ENCODE results near the gene RGS6.

RGS6 gene

DNA sequence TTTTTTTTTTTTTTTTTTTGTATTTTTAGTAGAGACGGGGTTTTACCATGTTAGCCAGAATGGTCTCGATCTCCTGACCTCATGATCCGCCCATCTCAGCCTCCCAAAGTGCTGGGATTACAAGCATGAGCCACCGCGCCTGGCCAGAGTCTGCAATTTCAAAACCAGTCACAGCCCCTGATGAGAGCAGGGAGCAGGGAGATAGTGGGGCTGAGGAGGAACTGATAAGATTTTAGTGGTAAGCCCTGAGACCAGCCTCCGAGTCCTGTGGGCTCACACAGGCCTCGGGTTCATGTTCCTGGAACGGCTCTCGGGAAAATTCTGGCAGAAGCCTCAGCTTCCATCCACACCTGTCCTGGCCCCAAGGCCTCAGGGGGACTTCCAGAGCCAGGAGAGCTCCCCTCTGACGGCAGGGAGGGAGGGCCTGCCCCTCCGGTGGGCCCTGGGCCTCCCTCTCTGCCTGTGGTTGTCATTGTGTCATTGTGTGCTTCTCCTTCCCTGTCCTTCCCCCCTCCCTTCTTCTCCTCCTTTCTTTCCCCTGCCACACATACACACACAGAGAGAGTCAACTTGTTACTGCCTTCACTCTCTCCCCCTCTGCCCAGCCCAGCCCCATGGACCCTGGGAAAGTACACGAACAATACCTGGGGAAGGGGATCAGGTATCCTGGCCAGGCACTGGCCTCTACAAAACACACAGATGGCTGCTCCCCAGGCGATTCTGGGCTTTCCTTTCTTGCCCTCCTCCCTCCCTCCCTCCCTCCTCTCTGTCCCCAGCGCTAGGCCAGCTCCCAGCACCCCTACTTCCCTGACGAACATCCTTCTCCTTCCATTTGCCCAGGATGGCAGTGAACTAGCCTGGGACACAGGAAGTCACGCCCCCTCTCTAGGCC lies 667.6 kb downstream of the RGS6 start:
- FAIRE-seq, result no peak

GRCh38 chr14:72600551-72601330 lies 668.5 kb downstream of the RGS6 start:
- FAIRE-seq, result no peak

DNA sequence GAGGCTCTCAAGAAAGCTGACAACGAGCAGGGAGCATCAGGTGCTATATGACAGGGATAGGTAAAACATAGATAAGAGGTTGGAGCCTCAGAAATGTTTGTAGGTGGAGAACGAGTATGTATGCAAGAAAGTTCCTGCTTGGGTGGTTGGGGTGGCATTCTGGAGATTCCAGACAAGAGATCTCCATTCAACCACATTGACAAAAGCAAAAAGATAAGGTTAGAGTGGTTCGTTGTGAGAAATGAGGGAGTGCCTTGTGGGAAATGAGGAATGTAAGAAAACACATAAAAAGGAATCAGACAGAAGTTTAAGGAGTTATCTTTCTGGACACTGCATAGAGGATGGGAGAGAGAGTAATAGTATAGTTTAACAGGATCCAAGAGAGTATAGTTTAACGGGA lies 671.4 kb downstream of the RGS6 start:
- no peak for FAIRE-seq

GRCh38 chr14:72604133-72604532 lies 671.9 kb downstream of the RGS6 start:
- FAIRE-seq, result no peak

DNA sequence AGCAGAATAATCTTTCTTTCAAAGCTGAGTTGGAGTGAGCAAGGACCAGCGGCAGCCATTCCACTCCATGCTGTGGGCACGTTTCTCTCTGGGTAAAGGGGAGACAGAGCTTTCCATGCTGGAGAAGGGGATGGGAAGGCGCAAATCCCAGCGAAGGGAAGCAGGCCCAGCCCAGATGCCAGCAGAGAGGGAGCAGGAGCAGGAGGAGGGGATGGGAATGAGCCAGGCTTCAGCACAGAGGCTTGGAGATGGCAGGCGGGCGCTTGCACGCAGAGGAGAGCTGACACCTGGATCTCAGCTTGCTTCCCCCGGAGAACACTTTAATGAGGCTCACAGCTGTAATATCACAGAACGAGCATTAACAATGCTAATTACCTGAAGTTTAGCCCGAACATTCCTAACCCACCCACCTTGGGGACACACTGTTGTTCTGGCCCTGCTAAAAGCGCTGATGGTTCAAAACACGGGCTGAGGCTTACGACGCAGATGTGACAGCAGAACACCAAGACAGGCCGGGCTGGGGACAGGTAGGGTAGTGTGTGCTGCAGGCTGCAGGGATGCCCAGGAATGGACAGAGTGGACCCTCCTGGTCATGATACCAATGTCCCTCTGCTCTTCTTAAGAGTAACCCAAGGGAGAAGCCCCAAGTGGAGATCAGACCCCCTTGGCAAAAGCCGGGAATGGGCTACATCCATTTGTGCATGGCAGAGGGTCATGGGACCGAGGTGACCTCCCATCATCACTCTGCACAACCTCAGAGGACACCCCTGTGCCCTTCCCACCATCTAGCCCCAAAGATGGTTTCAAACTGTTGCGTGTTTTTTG lies 673.1 kb downstream of the RGS6 start:
- no peak for FAIRE-seq

GRCh38 chr14:72605921-72606220 lies 673.6 kb downstream of the RGS6 start:
- no peak for FAIRE-seq

DNA sequence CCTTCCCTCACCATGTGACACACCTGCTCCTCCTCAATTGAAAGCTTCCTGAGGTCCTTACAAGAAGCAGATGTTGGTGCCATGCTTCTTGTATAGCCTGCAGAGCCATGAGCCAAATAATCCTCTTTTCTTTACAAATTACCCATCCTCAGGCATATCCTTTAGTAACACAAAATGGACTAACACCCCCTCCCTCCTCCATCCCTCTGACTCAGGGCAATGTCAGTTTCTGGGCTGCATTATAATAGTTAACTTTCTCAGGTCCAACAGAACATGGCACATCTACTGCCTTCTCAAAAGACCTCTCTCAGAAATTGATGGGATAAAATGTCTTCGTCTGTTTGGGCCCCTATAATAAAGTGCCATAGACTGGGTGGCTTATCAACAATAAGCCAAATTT lies 674.6 kb downstream of the RGS6 start:
- FAIRE-seq, result no peak

GRCh38 chr14:72607386-72608130 lies 675.3 kb downstream of the RGS6 start:
- no peak for FAIRE-seq

GRCh38 chr14:72608391-72609204 lies 676.4 kb downstream of the RGS6 start:
- no peak for FAIRE-seq

- no peak for FAIRE-seq
Observed at GRCh38 chr14:72609205-72609916, 677.1 kb downstream of the RGS6 start.

DNA sequence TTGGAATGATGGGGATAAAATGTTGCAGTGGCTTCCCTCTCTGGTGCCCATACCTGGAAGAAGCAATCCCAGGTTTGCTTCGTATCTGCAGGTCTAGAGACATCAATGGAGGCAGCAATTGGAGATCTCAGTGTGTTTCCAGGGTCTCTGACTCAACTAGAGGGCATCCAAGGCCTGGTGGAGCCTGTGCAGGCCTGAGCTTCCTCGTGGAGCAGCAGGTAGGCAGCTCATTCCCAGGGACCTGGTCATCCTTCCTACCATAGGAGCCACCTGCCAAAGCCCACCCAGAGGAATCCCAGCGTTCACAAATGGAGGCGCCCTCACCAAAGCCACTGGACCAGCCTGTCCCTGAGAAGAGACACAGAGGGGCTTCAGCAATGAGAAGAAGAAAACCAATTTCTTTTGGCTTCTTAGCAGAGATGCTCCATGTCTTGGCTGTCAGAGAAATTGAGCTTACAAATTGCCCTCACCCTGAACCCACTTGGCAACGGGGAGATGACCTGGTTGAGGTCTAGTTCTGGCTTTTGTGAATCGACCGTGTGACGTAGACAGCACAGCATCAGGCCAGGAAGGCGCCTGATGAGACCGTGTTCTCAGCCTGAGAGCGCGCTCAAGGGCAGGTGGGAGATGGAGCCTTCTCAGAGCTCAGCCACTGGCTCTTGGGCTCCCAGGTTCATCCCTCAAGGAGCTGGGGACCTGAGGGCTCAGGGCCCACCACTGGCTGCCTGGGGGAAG lies 678.0 kb downstream of the RGS6 start:
- no peak for FAIRE-seq

GRCh38 chr14:72610831-72611200 lies 678.6 kb downstream of the RGS6 start:
- FAIRE-seq, result no peak

DNA sequence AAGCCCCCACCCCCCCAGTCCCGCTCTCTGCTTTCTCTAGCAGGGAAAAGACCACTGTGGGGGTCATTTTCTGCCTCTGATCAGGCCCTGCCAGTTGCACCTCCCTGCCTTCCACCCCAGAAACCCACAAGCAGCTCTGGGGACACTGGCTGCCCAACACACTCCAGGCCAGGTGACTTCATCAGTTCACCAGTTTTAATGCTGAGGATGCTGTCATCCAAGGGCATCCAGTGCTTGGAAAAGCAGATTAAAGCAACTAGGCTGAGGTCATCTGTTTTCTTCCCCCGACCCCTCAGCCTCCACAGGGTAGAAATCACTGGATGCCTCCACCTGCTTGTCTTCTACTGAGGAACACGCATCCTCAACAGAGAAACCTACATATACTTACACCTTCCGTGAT lies 679.3 kb downstream of the RGS6 start:
- FAIRE-seq, result no peak

GRCh38 chr14:72612041-72612440 lies 679.8 kb downstream of the RGS6 start:
- FAIRE-seq, result no peak

DNA sequence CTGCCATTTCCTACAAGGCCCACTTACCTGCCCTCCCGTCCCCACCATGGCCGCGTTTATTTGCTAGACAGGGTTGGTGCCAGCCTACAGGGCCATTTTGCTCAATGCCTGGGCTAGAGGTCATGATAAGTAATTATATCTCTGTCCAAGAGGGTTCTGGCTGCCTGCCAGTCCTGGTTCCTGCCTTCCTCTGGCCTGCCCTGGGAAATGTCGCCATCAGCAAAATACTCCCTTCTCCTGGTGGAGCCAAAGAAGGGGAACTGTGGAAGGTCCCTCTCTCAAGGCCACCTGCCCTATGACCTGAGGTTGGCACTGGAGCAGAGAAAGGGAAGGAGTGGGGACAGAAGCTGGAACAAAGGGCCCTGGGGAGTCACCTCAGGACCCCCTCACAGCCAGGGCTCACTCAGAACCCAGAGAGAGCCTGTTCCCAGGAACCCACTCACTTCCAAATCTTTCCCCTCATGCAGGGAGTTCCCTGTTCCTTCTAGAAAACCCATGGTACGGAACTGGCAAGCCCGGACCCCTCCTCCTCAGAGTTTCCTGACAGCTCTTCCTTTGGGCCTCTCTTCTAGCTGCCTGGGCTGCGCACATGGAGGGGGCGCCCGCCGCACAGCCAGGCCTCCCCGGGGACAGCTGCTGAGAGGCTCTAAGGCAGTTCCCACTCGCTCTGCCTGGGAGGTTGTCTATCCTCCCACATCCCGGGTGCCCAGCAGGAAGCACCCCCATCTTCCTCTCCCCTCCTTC lies 681.2 kb downstream of the RGS6 start:
- FAIRE-seq, result no peak

DNA sequence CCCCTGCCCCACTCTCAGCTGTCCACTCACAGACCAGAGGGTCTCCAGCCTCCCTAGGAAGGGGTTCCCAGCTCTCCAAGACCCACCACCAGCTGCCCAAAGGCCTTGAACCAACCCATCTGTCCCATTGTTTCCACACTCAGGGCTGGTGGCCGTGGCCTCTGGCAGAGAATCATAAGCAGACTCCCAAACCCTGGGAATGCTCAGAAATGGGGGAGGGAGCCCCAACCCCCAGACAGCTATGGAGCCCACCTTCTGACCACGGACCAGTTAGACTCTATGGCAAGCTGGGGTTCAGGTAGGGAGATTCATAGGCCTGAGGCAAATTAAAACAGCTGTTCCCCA lies 681.7 kb downstream of the RGS6 start:
- FAIRE-seq, result no peak

DNA sequence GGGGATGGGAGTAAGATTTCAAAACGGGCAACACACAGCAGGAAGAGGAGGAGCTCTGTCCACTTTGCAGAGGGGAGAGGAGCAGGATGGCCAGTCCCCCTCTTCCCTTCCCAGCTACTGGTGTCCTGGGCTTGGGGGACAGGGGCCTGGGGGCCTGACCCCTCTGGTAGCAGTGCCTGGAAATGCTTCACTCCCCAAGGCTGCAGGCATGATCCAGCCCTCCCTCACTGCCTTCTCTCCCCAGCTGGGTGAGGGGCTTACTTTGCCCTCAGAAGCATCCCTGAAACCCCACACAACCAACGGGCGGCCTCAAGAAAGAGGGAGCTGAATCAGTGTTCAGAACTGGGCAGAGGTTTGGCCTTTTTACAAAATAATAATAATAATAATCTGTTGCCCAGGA lies 682.1 kb downstream of the RGS6 start:
- no peak for FAIRE-seq

GRCh38 chr14:72614891-72615415 lies 682.7 kb downstream of the RGS6 start:
- FAIRE-seq, result no peak

GRCh38 chr14:72615451-72616121 lies 683.4 kb downstream of the RGS6 start:
- no peak for FAIRE-seq
